ENCODE data around the gene FBXL19. TPM values are rescaled to one million over a fixed set of nuclear protein-coding genes. Genes with fewer than 3 reads are reported as not detected.

The FBXL19 gene
- total and polyA plus RNA-seq, 2 of the 8 experiments (the other 6 are each of a cell fraction or from before 2014, with no cell fraction given), result 47.2 to 72.2 TPM

GRCh38 chr16:30992276-30992780 is 69.0 kb downstream of the FBXL19 start:
- Histone ChIP-seq H3K14ac (ENCODE audit: insufficient read length) (no peak overlapping the region), H3K27ac (ENCODE audit: low read depth, low read length) (no peak overlapping the region), H2BK12ac (ENCODE audit: low read depth, low read length) (0 out of 2 replicates have a peak overlapping the region, but pooled peaks have one; percentile 60), H4K8ac (ENCODE audit: extremely low read depth, insufficient read depth, low read length) (no peak overlapping the region), H2AK5ac (ENCODE audit: low read depth, low read length) (no peak overlapping the region), H2AFZ (ENCODE audit: low read length) (no peak overlapping the region), H3K9ac (replicated peaks in 1 of 4; ENCODE audit: extremely low read depth in 1 of 4, low read depth in 3 of 4, low read length in 3 of 4) (no peak overlapping the region), H3K9me3 (ENCODE audit: insufficient read depth in 2 of 2, low read depth in 1 of 2, low read length in 1 of 2) (no peaks in the 10 kb centered on the region), H3K79me1 (ENCODE audit: low read depth, low read length) (no peaks in the 10 kb centered on the region), H2BK5ac (ENCODE audit: low read depth, low read length) (no peak overlapping the region), H3K56ac (replicated peaks; ENCODE audit: insufficient read length, low read depth, low read length) (no peak overlapping the region), H3K27me3 (replicated peaks in 1 of 4; ENCODE audit: control insufficient read depth in 3 of 4, extremely low read depth in 1 of 4, insufficient read depth in 3 of 4, low read length in 3 of 4) (no peaks in the 10 kb centered on the region; a peak in 1 of 7 replicates), H3K18ac (ENCODE audit: extremely low read depth, low read length) (no peak overlapping the region), H3K23ac (ENCODE audit: insufficient read length) (no peak overlapping the region), H2BK120ac (replicated peaks; ENCODE audit: low read depth, low read length) (no peak overlapping the region), H2BK15ac (ENCODE audit: low read length) (no peak overlapping the region), H4K91ac (replicated peaks; ENCODE audit: insufficient read length, low read length) (no peak overlapping the region), H3K4me3 (ENCODE audit: extremely low read depth in 1 of 4, insufficient read depth in 2 of 4, low read depth in 3 of 4, low read length in 4 of 4) (no peak overlapping the region), H4K20me1 (replicated peaks in 1 of 2; ENCODE audit: control insufficient read depth in 1 of 2, insufficient read depth in 2 of 2, low read length in 2 of 2) (peaks cover 0 to 3% of the 10 kb centered on the region in 2 experiments), H3K79me2 (ENCODE audit: control insufficient read depth in 1 of 2, insufficient read depth in 2 of 2, low read length in 2 of 2) (no peaks in the 10 kb centered on the region), H3K4ac (replicated peaks; ENCODE audit: insufficient read length, low read depth, low read length) (no peak overlapping the region), H3K23me2 (ENCODE audit: low read depth, low read length) (peaks cover 7% of the 10 kb centered on the region), H3K4me1 (replicated peaks in 1 of 4; ENCODE audit: control insufficient read depth in 3 of 4, insufficient read depth in 4 of 4, low read length in 3 of 4) (peaks cover 0 to 7% (median 4%) of the 10 kb centered on the region in 4 experiments; a peak in 4 of 7 replicates), H3K4me2 (ENCODE audit: insufficient read depth in 1 of 2, low read depth in 2 of 2, low read length in 2 of 2) (no peak overlapping the region), H3K36me3 (ENCODE audit: control insufficient read depth in 2 of 4, insufficient read depth in 4 of 4, low read length in 3 of 4) (no peaks in the 10 kb centered on the region), H4K5ac (ENCODE audit: insufficient read length, low read depth, low read length) (no peak overlapping the region), H2BK20ac (ENCODE audit: low read length) (no peak overlapping the region)
- WGBS, 2 experiments (ENCODE audit: extremely low coverage in 1 of 2, insufficient coverage in 1 of 2, insufficient read length in 1 of 2, insufficient replicate concordance in 2 of 2, low coverage in 1 of 2, low lambda C conversion rate in 2 of 2, missing lambda C conversion rate in 1 of 2), result 95% methylated on average over 18 of the region's 21 CpGs; no CpG with 5 or more reads in 1 of the 2 experiments
- DNase-seq (ENCODE audit: low read depth in 1 of 2, low spot score in 2 of 2) (no peak), FAIRE-seq (no peak)
- ChIA-PET CTCF (ENCODE audit: partially characterized antibody) (interaction anchor here (1.8 kb wide), 1 partner anchor 50 kb away, joined by 9 read pairs; no protein-coding TSS in a partner anchor), POLR2A (ENCODE audit: partially characterized antibody) (no interaction called here)
- TF ChIP-seq KDM1A (IDR thresholded peaks at IDR 0.05; ENCODE audit: borderline replicate concordance, low read length), result no peak
